HepG2 (cell line): ENCODE data around the gene ENO1. TPM values are rescaled to one million over a fixed set of nuclear protein-coding genes. Genes with fewer than 3 reads are reported as not detected.
A peak's percentile ranks its signal among the peaks of the same experiment; 100 is the strongest.

Experiments
- ATF3 ChIP-seq: sonication (generic); formaldehyde crosslinking; IDR thresholded peaks from 2 replicates; pipeline ENCODE4 v1.4.0; 2020; ENCODE audit warnings: missing genetic modification reagents
- CHCHD3 ChIP-seq: sonication (generic); formaldehyde crosslinking; IDR thresholded peaks from 2 replicates; pipeline ENCODE4 v1.8.0; 2022; ENCODE audit warnings: mild to moderate bottlenecking, missing genetic modification reagents, moderate library complexity
- CTCF ChIP-seq: sonication (generic); formaldehyde crosslinking; IDR thresholded peaks from 2 replicates; pipeline ENCODE4 v1.5.0; 2020; ENCODE audit warnings: mild to moderate bottlenecking, missing genetic modification reagents, moderate library complexity
- FIP1L1 ChIP-seq: fragments of 200-400 bp; formaldehyde crosslinking; IDR thresholded peaks from 2 replicates; pipeline ENCODE4 v1.6.1; 2018; ENCODE audit warnings: low read depth, mild to moderate bottlenecking, low read length, moderate library complexity, borderline replicate concordance; ENCODE audit not compliant: insufficient read depth
- GPN1 ChIP-seq: sonication (generic); formaldehyde crosslinking; IDR thresholded peaks from 2 replicates; pipeline ENCODE4 v1.5.1; 2020; ENCODE audit warnings: missing genetic modification reagents, borderline replicate concordance
- HDAC1 ChIP-seq: sonication (generic); formaldehyde crosslinking; IDR thresholded peaks from 2 replicates; pipeline ENCODE4 v1.5.1; 2020; ENCODE audit warnings: mild to moderate bottlenecking, missing genetic modification reagents
- MEF2D ChIP-seq: sonication (generic); formaldehyde crosslinking; IDR thresholded peaks from 2 replicates; pipeline ENCODE4 v1.5.1; 2020; ENCODE audit warnings: mild to moderate bottlenecking, missing genetic modification reagents
- MXD3 ChIP-seq: IDR thresholded peaks from 2 replicates; pipeline ENCODE4 v1.6.1; 2016; ENCODE audit warnings: mild to moderate bottlenecking, missing biosample characterization, missing genetic modification reagents
- NFYB ChIP-seq: sonication (generic); formaldehyde crosslinking; IDR thresholded peaks from 2 replicates; pipeline ENCODE4 v1.4.0; 2020; ENCODE audit warnings: missing genetic modification reagents
- RFX3 ChIP-seq: IDR thresholded peaks from 2 replicates; pipeline ENCODE4 v1.6.1; 2016; ENCODE audit warnings: missing biosample characterization, missing genetic modification reagents
- TEAD3 ChIP-seq: optimal IDR thresholded peaks from 2 replicates; pipeline ENCODE3; 2016; ENCODE audit warnings: borderline replicate concordance
- U2AF2 ChIP-seq: fragments of 200-400 bp; formaldehyde crosslinking; IDR thresholded peaks from 2 replicates; pipeline ENCODE4 v1.6.1; 2017; ENCODE audit warnings: low read depth, mild to moderate bottlenecking, low read length
- UBTF ChIP-seq: sonication (generic); formaldehyde crosslinking; IDR thresholded peaks from 2 replicates; pipeline ENCODE4 v1.4.0; 2020; ENCODE audit warnings: mild to moderate bottlenecking, missing genetic modification reagents
- ZBTB3 ChIP-seq: sonication (generic); formaldehyde crosslinking; IDR thresholded peaks from 2 replicates; pipeline ENCODE4 v1.4.0; 2020; ENCODE audit warnings: low read depth, mild to moderate bottlenecking, moderate library complexity, missing genetic modification reagents, borderline replicate concordance
- ZNF12 ChIP-seq: sonication (generic); formaldehyde crosslinking; IDR thresholded peaks from 2 replicates; pipeline ENCODE4 v1.5.0; 2020; ENCODE audit warnings: missing genetic modification reagents
- ZNF383 ChIP-seq: sonication (generic); formaldehyde crosslinking; IDR thresholded peaks from 2 replicates; pipeline ENCODE4 v1.4.0; 2020; ENCODE audit warnings: missing genetic modification reagents, mild to moderate bottlenecking, borderline replicate concordance
- ZNF430 ChIP-seq: sonication (generic); formaldehyde crosslinking; IDR thresholded peaks from 2 replicates; pipeline ENCODE4 v1.9.0; 2021; ENCODE audit warnings: mild to moderate bottlenecking, missing genetic modification reagents
- ZNF614 ChIP-seq: IDR thresholded peaks from 2 replicates; pipeline ENCODE4 v1.6.1; 2018; ENCODE audit warnings: missing biosample characterization, missing genetic modification reagents, inconsistent platforms, borderline replicate concordance
- polyA plus RNA-seq, 8 experiments: library from polyadenylated mRNA; depleted of rRNA in 3 of 8; stranded (reverse) in 7 of 8; unstranded in 1 of 8; fragments of >200 nt; fragmentation: Illumina TruSeq in 4 of 8; extraction: Trizol in 4 of 8; gene quantifications; 2 replicates each; pipeline versions ENCODE4 v1.2.1 to v1.2.3, GENCODE V29; 2011 to 2016; ENCODE audit warnings: low read depth in 4 of 8, missing spikeins in 1 of 8, mixed read lengths in 1 of 8; ENCODE audit not compliant: insufficient read depth in 1 of 8
- total RNA-seq, 5 experiments: library from RNA; depleted of rRNA; stranded (reverse); fragments of >200 nt; fragmentation: Illumina TruSeq; extraction: Trizol; gene quantifications; 2 replicates each; pipeline ENCODE4 v1.2.3, GENCODE V29; 2016; ENCODE audit warnings: low read depth in 1 of 5
- TF ChIP-seq, protein P1 (sequence below): IDR thresholded peaks from 2 replicates; pipeline ENCODE4 v1.6.1; 2012; ENCODE audit warnings: inconsistent platforms
- TF ChIP-seq, protein P2 (sequence below): sonication (generic); formaldehyde crosslinking; IDR thresholded peaks from 2 replicates; pipeline ENCODE4; 2020; ENCODE audit warnings: missing genetic modification reagents, mild to moderate bottlenecking, borderline replicate concordance
- TF ChIP-seq, protein P3 (sequence below): sonication (generic); formaldehyde crosslinking; IDR thresholded peaks from 2 replicates; pipeline ENCODE4 v1.4.0; 2020; ENCODE audit warnings: missing genetic modification reagents

Gene ENO1
- total and polyA plus RNA-seq, 2 of the 13 experiments (the other 11 are each of a cell fraction or from before 2014, with no cell fraction given): 1,559 to 3,103 TPM

DNA sequence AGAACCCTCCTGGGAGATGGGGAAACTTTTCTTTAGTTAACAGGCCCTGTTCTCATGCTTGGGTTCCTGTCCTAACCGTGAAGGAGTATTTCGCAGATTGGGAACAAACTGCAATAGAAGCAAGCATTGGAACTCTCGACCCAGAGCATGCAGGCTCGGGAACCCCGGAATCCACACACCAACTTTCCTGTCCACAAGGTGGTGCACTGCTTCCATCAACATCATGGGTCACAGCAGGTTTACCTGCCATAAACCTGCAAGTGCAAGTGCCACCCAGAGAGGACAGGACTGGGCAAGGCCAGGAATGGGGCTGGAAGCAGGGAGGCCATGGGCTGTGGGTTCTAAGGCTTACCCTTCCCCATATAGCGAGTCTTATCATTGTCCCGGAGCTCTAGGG lies 6.9 kb downstream of the ENO1 start (continued):
- TF ChIP-seq GPN1 (CRISPR knock-in tag) (no peak), UBTF (CRISPR knock-in tag) (no peak), ZNF12 (no peak), ATF3 (CRISPR knock-in tag) (no peak), CHCHD3 (CRISPR knock-in tag) (no peak), MEF2D (peak; percentile 26; the same call in 1 of the 2 replicates), HDAC1 (CRISPR knock-in tag) (no peak), NFYB (CRISPR knock-in tag) (no peak), CTCF (CRISPR knock-in tag) (peak; percentile 63), FIP1L1 (no peak), ZNF383 (CRISPR knock-in tag) (no peak), MXD3 (CRISPR knock-in tag) (no peak), TEAD3 (CRISPR knock-in tag) (peak; percentile 22), RFX3 (CRISPR knock-in tag) (no peak), ZBTB3 (CRISPR knock-in tag) (no peak), U2AF2 (no peak), ZNF614 (no peak), ZNF430 (CRISPR knock-in tag) (no peak)
- TF ChIP-seq, protein P1, sequence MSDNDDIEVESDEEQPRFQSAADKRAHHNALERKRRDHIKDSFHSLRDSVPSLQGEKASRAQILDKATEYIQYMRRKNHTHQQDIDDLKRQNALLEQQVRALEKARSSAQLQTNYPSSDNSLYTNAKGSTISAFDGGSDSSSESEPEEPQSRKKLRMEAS: no peak
- TF ChIP-seq, protein P2, sequence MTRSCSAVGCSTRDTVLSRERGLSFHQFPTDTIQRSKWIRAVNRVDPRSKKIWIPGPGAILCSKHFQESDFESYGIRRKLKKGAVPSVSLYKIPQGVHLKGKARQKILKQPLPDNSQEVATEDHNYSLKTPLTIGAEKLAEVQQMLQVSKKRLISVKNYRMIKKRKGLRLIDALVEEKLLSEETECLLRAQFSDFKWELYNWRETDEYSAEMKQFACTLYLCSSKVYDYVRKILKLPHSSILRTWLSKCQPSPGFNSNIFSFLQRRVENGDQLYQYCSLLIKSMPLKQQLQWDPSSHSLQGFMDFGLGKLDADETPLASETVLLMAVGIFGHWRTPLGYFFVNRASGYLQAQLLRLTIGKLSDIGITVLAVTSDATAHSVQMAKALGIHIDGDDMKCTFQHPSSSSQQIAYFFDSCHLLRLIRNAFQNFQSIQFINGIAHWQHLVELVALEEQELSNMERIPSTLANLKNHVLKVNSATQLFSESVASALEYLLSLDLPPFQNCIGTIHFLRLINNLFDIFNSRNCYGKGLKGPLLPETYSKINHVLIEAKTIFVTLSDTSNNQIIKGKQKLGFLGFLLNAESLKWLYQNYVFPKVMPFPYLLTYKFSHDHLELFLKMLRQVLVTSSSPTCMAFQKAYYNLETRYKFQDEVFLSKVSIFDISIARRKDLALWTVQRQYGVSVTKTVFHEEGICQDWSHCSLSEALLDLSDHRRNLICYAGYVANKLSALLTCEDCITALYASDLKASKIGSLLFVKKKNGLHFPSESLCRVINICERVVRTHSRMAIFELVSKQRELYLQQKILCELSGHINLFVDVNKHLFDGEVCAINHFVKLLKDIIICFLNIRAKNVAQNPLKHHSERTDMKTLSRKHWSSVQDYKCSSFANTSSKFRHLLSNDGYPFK: no peak
- TF ChIP-seq, protein P3, sequence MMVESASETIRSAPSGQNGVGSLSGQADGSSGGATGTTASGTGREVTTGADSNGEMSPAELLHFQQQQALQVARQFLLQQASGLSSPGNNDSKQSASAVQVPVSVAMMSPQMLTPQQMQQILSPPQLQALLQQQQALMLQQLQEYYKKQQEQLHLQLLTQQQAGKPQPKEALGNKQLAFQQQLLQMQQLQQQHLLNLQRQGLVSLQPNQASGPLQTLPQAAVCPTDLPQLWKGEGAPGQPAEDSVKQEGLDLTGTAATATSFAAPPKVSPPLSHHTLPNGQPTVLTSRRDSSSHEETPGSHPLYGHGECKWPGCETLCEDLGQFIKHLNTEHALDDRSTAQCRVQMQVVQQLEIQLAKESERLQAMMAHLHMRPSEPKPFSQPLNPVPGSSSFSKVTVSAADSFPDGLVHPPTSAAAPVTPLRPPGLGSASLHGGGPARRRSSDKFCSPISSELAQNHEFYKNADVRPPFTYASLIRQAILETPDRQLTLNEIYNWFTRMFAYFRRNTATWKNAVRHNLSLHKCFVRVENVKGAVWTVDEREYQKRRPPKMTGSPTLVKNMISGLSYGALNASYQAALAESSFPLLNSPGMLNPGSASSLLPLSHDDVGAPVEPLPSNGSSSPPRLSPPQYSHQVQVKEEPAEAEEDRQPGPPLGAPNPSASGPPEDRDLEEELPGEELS (CRISPR knock-in tag): no peak
